ENCODE measurements around the gene CBFB. TPM values are rescaled to one million over a fixed set of nuclear protein-coding genes. Genes with fewer than 3 reads are reported as not detected.

The CBFB gene
- total and polyA plus RNA-seq, 9 of the 15 experiments (the other 6 are each of a cell fraction or from before 2014, with no cell fraction given), result 22.0 to 112 (median 66.5) TPM

DNA sequence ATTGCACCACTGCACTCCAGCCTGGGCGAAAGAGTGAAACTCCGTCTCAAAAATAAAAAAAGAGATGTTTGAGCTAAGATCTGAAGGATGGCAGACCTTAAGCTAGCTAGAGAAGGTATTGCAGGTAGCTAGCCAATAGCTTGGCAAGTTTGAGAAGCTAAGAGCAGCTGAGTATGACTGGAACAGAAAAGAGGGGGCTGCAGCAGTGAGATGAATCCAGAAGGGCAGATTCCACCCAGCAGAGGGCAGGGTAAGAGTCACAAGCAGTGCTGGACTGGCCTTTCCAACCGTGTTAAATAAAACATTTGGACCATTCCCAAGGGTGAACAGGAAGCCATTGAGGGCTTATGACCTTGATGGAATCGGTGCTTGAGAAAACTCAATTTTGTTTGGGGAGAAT is 75.1 kb downstream of the CBFB start (continued):
- no peak for TF ChIP-seq HNRNPUL1 (IDR thresholded peaks at IDR 0.05; ENCODE audit: low read length)
- no peak for TF ChIP-seq SMAD2 (IDR thresholded peaks at IDR 0.05; ENCODE audit: low read depth, low read length)
- TF ChIP-seq, protein P1, sequence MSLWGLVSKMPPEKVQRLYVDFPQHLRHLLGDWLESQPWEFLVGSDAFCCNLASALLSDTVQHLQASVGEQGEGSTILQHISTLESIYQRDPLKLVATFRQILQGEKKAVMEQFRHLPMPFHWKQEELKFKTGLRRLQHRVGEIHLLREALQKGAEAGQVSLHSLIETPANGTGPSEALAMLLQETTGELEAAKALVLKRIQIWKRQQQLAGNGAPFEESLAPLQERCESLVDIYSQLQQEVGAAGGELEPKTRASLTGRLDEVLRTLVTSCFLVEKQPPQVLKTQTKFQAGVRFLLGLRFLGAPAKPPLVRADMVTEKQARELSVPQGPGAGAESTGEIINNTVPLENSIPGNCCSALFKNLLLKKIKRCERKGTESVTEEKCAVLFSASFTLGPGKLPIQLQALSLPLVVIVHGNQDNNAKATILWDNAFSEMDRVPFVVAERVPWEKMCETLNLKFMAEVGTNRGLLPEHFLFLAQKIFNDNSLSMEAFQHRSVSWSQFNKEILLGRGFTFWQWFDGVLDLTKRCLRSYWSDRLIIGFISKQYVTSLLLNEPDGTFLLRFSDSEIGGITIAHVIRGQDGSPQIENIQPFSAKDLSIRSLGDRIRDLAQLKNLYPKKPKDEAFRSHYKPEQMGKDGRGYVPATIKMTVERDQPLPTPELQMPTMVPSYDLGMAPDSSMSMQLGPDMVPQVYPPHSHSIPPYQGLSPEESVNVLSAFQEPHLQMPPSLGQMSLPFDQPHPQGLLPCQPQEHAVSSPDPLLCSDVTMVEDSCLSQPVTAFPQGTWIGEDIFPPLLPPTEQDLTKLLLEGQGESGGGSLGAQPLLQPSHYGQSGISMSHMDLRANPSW (CRISPR knock-in tag; IDR thresholded peaks at IDR 0.05), result no peak
- no peak for TF ChIP-seq EZH2 (IDR thresholded peaks at IDR 0.05; ENCODE audit: borderline replicate concordance, low read depth, low read length)
- TF ChIP-seq PML (IDR thresholded peaks at IDR 0.05; ENCODE audit: low read length), result no peak
- no peak for TF ChIP-seq CREM (IDR thresholded peaks at IDR 0.05; ENCODE audit: low read depth)
- no peak for TF ChIP-seq ELF2 (CRISPR knock-in tag; IDR thresholded peaks at IDR 0.05)
- TF ChIP-seq FOXJ2 (tag; IDR thresholded peaks at IDR 0.05), result no peak
- TF ChIP-seq, protein P2, sequence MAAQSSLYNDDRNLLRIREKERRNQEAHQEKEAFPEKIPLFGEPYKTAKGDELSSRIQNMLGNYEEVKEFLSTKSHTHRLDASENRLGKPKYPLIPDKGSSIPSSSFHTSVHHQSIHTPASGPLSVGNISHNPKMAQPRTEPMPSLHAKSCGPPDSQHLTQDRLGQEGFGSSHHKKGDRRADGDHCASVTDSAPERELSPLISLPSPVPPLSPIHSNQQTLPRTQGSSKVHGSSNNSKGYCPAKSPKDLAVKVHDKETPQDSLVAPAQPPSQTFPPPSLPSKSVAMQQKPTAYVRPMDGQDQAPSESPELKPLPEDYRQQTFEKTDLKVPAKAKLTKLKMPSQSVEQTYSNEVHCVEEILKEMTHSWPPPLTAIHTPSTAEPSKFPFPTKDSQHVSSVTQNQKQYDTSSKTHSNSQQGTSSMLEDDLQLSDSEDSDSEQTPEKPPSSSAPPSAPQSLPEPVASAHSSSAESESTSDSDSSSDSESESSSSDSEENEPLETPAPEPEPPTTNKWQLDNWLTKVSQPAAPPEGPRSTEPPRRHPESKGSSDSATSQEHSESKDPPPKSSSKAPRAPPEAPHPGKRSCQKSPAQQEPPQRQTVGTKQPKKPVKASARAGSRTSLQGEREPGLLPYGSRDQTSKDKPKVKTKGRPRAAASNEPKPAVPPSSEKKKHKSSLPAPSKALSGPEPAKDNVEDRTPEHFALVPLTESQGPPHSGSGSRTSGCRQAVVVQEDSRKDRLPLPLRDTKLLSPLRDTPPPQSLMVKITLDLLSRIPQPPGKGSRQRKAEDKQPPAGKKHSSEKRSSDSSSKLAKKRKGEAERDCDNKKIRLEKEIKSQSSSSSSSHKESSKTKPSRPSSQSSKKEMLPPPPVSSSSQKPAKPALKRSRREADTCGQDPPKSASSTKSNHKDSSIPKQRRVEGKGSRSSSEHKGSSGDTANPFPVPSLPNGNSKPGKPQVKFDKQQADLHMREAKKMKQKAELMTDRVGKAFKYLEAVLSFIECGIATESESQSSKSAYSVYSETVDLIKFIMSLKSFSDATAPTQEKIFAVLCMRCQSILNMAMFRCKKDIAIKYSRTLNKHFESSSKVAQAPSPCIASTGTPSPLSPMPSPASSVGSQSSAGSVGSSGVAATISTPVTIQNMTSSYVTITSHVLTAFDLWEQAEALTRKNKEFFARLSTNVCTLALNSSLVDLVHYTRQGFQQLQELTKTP (IDR thresholded peaks at IDR 0.05; ENCODE audit: low read depth in 1 of 2, partially characterized antibody in 2 of 2), result no peak
- TF ChIP-seq NFIC (IDR thresholded peaks at IDR 0.05), result peak; percentile 41; the same call in 1 of the 2 replicates
- TF ChIP-seq GATAD2B (IDR thresholded peaks at IDR 0.05; ENCODE audit: borderline replicate concordance), result no peak
- TF ChIP-seq ZC3H11A (IDR thresholded peaks at IDR 0.05; ENCODE audit: low read depth, low read length), result no peak
- TF ChIP-seq POLR3G (IDR thresholded peaks at IDR 0.05; ENCODE audit: extremely low read depth, insufficient read length, insufficient replicate concordance), result no peak
- no peak for TF ChIP-seq CBFB (CRISPR knock-in tag; IDR thresholded peaks at IDR 0.05)
- TF ChIP-seq, protein P3, sequence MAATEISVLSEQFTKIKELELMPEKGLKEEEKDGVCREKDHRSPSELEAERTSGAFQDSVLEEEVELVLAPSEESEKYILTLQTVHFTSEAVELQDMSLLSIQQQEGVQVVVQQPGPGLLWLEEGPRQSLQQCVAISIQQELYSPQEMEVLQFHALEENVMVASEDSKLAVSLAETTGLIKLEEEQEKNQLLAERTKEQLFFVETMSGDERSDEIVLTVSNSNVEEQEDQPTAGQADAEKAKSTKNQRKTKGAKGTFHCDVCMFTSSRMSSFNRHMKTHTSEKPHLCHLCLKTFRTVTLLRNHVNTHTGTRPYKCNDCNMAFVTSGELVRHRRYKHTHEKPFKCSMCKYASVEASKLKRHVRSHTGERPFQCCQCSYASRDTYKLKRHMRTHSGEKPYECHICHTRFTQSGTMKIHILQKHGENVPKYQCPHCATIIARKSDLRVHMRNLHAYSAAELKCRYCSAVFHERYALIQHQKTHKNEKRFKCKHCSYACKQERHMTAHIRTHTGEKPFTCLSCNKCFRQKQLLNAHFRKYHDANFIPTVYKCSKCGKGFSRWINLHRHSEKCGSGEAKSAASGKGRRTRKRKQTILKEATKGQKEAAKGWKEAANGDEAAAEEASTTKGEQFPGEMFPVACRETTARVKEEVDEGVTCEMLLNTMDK (IDR thresholded peaks at IDR 0.05; ENCODE audit: borderline replicate concordance, insufficient read depth, low read depth, low read length, poor library complexity, severe bottlenecking), result peak; percentile 68
- no peak for TF ChIP-seq TCFL5 (CRISPR knock-in tag; conservative IDR thresholded peaks at IDR 0.05)
- TF ChIP-seq, protein P4, sequence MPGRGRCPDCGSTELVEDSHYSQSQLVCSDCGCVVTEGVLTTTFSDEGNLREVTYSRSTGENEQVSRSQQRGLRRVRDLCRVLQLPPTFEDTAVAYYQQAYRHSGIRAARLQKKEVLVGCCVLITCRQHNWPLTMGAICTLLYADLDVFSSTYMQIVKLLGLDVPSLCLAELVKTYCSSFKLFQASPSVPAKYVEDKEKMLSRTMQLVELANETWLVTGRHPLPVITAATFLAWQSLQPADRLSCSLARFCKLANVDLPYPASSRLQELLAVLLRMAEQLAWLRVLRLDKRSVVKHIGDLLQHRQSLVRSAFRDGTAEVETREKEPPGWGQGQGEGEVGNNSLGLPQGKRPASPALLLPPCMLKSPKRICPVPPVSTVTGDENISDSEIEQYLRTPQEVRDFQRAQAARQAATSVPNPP (IDR thresholded peaks at IDR 0.05; ENCODE audit: borderline replicate concordance, insufficient read depth, insufficient read length), result no peak
- TF ChIP-seq ZNF121 (CRISPR knock-in tag; conservative IDR thresholded peaks at IDR 0.05), result no peak
- no peak for TF ChIP-seq NR2C2 (CRISPR knock-in tag; IDR thresholded peaks at IDR 0.05)
- no peak for TF ChIP-seq NR2C2 (tag; IDR thresholded peaks at IDR 0.05)
